HG03432 (cell line): ENCODE results near the gene SF3B6.
"Not testable (repeated sequence)": the region's sequence is repeated elsewhere in the genome, so short reads cannot be mapped to it uniquely, and the experiment has no call there.

ENCODE experiments used
- ATAC-seq: cut with Tn5 transposase; IDR thresholded peaks from one replicate; pipeline ENCODE4 v1.9.1; 2021; ENCODE audit warnings: mild to moderate bottlenecking, moderate library complexity; ENCODE audit not compliant: unreplicated experiment

Gene SF3B6

DNA sequence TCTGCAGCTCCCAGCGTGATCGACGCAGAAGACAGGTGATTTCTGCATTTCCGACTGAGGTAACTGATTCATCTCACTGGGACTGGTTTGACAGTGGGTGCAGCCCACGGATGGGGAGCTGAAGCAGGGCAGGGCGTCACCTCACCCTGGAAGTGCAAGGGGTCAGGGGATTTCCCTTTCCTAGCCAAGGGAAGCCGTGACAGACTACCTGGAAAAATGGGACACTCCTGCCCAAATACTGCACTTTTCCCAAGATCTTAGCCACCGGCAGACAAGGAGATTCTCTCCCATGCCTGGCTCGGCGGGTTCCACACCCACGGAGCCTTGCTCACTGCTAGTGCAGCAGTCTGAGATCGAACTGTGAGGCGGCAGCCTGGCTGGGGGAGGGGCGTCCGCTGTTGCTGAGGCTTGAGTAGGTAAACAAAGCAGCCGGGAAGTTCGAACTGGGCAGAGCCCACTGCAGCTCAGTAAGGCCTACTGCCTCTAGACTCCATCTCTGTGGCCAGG, 19.1 kb upstream of the SF3B6 start:
- not testable (repeated sequence) for ATAC-seq

- not testable (repeated sequence) for ATAC-seq
Measured at GRCh38 chr2:24093270-24093669, 17.1 kb upstream of the SF3B6 start.

GRCh38 chr2:24088821-24089359, 12.8 kb upstream of the SF3B6 start:
- no peak for ATAC-seq

DNA sequence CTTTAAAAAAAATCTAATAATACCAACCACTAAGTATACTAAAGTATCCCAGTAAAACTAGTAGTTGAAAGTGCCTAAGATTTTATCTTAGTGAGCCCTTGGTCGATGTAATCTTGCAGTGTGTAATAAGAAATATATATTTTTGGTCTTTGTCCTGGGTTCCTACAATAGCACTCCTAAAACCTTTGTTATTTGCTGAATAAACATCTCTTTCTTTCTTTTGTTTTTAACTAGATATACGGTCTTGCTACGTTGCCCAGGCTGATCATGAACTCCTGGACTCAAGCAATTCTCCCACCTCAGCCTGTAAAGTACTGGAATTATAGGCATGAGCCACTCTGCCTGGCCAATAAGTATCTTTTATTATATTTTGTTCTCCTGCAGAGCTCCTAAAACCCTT, 10.9 kb upstream of the SF3B6 start:
- no peak for ATAC-seq

DNA sequence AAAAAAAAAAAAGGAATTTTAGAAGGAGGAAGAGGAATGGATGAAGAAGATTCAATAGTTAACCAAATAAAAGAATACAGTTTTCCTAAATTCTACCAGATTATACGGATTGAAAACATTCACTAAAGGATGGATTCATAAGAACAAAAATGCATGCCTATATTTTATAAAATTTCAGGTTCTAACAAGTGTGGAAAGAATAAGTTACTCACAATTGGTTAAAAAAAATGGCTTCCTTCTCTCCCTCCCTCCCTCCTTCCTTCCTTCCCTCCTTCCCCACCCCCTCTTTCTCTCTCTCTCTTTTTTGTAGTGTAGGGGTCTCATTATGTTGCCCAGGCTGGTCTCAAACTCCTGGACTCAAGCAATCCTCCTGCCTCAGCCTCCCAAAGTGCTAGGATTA, 10.1 kb upstream of the SF3B6 start:
- no peak for ATAC-seq

- ATAC-seq, result no peak
Measured at GRCh38 chr2:24085200-24085489, 9.0 kb upstream of the SF3B6 start.

DNA sequence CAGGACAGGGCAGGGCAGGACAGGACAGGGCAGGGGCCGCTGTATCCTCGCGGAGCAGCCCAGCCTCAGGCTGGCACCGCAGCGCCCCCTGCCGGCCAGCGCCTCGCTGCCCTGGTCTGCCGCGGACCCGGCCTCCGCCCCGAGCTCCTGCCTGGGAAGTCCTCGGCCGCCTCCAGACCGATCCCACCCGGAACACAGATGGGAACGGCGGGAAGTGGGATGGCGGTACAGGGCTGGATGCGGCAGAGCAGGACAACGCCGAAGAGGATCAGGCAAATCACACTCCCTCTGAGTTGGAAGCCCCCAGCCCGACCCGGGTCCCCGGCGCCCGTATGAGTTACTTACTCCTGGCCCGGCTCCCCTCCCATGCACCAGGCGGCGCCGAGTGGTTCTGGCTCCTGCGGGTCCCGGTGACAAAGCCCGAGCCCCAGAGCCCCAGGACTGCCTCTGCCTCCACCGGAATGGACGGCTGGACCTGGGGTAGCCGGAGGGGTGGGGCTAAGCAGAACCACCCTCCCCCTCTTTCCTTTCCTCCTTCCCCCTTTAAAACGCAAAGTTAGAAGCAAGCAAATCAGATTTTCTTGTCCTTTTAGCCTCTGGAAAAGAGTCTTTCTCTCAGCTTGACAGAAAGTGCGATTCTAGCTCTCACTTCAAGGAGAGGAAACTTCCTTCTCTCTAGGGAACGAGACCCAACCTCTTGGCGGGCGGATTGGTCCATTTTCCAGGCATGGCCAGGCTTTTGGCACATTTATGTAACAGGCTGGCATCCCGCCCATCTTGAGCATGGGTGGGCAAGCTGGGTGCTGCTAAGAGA, 8.5 kb upstream of the SF3B6 start, which contains the start of gene TP53I3:
TP53I3 (minus strand) TSS at position 449 of the 814 bp plus-strand sequence. CDS start 508 bp downstream, outside the sequence.
- peak; percentile 86 for ATAC-seq

- ATAC-seq, result peak; percentile 73
Measured at GRCh38 chr2:24083567-24084385, 7.7 kb upstream of the SF3B6 start.

DNA sequence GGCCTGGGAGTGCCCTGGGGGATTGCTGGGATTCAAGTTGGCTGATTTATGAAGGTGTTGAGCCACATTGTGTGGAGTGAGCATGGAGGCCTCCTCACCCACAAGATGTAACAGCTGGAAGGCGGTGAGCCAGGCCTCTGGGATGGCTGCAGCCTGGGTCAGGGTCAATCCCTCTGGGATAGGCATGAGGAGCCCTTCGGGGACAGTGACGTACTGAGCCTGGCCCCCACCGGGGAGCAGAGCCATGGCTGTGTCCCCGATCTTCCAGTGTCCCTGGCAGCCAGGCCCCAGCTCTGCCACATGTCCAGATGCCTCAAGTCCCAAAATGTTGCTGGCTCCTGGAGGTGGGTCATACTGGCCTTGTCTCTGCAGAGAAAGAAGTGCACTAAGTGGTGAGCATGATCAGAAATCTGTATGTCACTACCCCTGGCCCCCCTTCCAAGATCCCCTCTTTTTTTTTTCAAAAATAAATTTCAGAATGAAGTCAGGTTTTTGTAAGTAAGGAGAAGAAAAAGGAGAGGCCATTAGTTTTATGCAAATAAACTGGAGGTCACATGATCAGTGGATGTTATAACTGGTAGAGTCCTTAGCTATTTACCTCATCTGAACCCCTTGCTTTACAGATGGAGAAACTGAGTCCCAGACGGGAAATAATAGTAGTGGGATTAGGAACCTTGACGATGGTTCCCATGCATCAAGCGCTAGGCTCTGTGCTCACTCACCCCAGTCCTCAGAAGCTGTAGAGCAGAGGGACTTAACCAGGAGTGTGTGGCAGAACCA, 6.9 kb upstream of the SF3B6 start:
- ATAC-seq, result no peak

DNA sequence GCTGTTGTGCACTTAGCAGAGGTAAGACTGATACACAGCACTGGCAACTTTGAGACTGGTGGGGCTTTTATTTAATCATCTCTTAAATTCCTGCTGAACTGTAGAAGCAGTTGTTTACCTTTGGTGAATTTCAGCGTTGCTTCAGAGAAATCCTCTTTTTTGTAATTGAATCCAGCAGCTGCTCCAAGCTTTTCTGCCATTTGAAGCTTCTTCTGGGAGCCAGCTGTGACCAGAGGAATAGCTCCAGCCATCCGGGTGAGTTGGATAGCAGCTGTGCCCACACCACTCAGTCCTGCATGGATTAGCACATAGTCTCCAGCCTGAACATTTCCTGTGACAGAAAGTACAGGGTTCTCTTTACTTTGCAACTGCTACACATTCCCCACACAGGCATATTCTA, 4.6 kb upstream of the SF3B6 start:
- no peak for ATAC-seq

- no peak for ATAC-seq
Measured at GRCh38 chr2:24077879-24078278, 1.8 kb upstream of the SF3B6 start.

DNA sequence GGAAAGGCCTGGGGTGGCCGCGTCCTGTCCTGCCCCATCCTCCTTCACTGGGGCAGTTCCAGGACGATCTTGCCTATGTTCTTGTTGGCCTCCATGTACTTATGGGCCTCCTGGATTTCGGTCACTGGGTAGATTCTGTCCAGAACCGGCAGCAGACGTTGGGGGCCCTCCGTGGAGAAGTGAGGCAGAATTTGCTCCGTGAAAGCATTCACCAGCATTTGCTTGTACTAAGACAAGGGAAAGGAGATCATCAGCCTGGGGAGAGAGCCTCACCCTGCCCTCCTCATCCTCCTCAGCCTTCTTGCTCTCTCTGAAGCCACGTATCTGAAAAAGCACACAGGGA, 1.4 kb upstream of the SF3B6 start:
- no peak for ATAC-seq

GRCh38 chr2:24076849-24077534, 866 bp upstream of the SF3B6 start:
- peak; percentile 15 for ATAC-seq

GRCh38 chr2:24075259-24075658, 867 bp downstream of the SF3B6 start:
- no peak for ATAC-seq

GRCh38 chr2:24073816-24074215, 2.3 kb downstream of the SF3B6 start:
- ATAC-seq, result no peak

DNA sequence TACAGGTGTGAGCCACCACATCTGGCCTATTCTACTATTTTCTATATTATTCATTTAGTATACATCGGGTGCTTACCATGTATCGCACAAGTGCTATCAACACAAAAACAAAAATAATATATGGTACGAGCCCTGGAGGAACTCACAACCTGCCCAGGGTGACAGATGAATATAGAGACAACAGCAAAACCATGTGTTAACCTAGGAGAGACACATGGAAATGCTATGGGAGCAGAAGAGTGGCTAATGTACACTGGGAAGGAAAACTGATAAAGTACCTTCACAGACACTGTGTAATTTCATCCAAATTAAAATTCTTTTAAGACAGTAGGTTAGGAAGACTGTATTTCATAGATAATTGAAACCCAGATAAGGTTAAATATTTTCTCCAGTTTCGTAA, 3.9 kb downstream of the SF3B6 start:
- no peak for ATAC-seq

- ATAC-seq, result no peak
Measured at GRCh38 chr2:24065341-24065740, 10.8 kb downstream of the SF3B6 start.

DNA sequence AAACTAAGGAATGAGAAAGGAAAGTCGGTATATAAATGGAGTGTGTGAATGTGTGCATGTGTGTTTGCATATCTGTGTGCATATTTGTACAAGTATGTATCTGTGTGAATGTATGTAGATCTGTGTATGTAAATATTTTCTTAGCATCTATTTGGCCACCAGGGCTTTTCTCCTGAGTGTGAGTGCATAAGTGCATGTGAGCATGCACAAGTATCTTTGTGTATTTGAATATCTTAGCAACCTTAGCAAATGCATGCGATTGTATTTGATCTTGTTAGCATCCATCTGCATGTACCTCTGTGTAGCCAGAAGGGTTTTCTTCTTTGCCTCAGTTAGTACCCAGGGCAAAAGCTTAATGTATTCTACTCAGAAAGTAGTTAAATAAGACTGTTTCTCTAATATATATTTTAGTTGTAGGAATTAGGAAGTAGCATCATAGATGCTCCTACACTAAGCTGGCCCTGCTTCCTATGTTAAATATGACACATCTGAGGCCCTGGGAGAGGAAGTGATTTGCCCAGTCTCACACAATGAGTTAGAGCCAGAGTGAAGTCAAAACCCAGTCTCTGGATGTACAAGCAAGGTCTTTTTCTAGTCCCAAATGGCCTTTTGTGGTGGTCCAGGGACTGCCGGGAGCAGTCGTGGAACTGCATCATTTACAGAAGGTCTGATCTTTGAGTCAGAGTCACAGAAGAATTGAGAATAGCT, 17.4 kb downstream of the SF3B6 start:
- no peak for ATAC-seq

DNA sequence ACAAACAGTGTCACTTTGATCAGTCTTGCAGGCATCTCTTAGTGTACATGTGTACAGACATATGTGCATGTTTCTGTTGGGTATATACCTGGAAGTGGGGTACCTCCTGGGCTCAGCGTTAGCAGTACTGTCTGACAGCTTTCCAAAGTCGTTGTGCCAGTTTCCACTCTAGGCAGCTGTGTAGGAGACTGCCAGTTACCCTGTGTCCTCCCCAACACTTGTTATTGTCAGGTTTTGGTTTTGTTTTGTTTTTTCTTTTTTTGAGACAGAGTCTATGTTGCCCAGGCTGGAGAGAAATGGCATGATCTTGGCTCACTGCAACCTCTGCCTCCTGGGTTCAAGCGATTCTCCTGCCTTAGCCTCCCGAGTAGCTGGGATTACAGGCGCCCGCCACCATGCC, 20.4 kb downstream of the SF3B6 start:
- ATAC-seq, result no peak
